GM19452 (cell line): ENCODE measurements around the gene RNF40.

Source experiments
- ATAC-seq: cut with Tn5 transposase; IDR thresholded peaks from one replicate; pipeline ENCODE4 v1.9.1; 2021; ENCODE audit not compliant: unreplicated experiment

RNF40 gene

DNA sequence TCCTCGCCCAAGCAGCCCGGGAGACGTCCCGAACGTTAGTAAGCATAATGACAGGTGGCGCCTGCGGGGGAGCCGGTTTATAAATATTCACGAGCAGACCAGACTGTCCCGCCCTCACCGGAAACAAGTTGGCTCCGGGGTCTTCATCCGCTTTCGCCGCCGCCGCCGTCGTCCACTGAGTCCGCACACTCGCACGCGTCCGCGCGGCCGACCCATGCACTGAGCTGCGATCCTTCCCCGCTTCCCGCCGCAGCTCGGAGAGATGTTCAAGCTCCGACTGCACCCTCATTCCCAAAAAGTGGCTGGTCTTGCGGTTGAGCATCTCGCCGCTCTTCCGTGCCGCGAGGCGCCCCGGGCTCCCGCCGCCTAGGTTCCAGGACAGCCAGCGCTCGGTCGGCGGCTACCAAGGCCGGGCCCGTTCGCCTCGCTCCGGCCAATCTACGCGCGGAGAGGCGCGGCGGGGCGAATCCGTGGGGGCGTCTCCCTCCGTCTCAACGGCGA lies 645 bp upstream of the RNF40 start:
- peak; percentile 20 for ATAC-seq

DNA sequence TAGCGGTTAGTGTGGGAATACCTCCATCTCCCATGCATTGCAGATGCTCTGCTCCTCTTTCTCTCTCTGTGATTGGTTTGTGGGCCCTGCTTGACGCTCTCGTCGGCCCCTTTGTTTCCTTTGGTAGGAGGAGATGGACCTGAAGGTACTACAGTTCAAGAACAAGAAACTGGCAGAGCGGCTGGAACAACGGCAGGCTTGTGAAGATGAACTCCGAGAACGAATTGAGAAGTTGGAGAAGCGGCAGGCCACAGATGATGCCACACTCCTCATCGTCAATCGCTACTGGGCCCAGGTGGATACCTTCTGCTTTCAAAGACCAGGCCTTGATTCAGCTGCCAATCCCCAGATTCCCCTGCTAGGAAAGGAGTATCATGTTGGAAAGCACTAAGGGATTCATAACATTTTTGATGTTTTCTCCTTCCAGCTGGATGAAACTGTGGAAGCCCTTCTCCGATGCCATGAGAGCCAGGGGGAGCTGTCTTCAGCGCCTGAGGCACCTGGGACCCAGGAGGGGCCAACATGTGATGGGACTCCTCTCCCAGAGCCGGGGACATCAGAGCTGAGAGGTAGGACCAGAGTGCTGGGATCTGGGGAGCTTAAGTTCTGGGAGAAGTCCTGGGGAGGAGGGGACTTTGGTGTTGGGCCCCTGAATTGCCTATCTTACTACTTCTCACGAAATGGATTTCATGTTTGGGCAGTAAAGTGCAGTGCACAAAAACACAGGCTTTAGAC lies 1.0 kb downstream of the RNF40 start:
- ATAC-seq, result no peak

DNA sequence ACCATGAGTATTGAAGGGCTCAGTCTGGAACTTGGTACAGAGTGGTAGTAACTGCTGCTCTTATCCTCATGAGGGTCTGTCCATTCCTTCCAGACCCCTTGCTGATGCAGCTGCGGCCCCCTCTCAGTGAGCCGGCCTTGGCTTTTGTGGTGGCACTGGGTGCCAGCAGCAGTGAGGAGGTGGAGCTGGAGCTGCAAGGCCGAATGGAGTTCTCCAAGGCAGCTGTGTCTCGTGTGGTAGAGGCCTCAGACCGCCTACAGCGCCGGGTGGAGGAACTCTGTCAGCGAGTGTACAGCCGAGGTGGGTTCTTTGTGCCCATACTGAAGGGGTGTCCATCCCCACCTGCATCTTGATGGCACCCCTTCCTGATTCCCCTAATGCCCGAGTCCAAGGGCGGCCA lies 2.0 kb downstream of the RNF40 start:
- no peak for ATAC-seq

DNA sequence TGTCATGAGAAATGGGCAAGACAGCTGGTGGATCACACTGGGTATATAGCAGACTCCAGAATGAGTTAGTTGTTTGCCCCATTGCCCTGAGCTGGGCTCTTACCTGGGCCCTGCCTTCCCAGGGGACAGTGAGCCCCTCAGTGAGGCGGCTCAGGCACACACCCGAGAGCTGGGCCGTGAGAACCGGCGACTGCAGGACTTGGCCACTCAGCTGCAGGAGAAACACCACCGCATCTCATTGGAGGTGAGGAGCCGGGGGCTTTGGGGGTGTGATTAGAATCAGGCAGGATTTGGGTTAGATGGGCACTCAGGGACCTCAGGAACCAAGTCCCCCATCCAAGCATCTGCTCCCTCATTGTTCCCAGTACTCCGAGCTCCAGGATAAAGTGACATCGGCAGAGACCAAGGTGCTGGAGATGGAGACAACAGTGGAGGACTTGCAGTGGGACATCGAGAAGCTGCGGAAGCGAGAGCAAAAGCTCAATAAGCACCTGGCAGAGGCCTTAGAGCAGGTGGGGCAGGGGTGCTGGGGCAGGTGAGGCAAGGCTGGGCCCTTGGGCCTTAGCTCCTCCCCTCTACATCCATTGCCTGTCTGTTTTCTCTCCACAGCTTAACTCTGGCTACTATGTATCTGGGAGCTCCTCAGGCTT lies 2.8 kb downstream of the RNF40 start:
- no peak for ATAC-seq

DNA sequence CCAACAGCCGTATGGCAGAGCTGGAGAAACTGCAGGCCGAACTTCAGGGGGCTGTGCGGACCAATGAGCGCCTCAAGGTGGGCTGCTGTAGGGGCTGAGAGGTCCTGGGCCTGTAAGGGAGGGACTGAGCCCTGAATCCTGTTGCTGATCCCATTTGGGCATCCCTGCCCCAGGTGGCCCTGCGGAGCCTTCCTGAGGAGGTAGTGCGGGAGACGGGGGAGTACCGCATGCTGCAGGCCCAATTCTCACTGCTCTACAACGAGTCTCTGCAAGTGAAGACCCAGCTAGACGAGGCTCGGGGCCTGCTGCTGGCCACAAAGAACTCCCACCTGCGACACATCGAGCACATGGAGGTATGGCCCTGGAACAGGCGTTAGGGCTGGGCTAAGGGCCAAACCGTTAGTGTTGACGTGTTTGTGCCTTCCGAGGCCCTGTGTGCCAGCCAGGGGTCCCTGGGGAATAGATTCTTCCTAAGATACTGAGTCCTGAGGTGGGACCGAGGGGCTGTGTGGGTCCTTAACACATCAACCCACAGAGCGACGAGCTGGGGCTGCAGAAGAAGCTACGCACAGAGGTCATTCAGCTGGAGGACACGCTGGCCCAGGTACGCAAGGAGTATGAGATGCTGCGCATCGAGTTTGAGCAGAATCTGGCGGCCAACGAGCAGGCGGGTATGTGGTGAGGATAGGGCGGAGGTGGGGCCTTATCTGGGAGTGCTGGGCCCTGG lies 4.2 kb downstream of the RNF40 start:
- ATAC-seq, result no peak

DNA sequence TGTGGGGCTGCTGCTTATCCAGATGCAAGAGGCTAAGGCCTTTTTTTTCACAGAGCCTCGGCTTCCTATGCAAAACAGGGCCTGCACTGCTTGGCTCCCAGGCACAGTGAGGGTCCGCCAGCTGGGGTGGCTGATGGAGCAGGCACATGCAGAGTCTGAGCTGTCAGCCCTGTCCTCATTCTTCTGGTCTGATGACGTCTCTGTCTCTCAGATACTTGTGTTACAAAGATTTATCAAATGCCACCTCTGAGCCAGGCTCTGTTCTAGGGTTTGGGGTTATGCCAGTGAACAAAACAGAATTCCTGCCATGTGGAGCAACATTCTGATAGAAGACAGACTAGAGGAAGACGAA lies 4.8 kb downstream of the RNF40 start:
- no peak for ATAC-seq

DNA sequence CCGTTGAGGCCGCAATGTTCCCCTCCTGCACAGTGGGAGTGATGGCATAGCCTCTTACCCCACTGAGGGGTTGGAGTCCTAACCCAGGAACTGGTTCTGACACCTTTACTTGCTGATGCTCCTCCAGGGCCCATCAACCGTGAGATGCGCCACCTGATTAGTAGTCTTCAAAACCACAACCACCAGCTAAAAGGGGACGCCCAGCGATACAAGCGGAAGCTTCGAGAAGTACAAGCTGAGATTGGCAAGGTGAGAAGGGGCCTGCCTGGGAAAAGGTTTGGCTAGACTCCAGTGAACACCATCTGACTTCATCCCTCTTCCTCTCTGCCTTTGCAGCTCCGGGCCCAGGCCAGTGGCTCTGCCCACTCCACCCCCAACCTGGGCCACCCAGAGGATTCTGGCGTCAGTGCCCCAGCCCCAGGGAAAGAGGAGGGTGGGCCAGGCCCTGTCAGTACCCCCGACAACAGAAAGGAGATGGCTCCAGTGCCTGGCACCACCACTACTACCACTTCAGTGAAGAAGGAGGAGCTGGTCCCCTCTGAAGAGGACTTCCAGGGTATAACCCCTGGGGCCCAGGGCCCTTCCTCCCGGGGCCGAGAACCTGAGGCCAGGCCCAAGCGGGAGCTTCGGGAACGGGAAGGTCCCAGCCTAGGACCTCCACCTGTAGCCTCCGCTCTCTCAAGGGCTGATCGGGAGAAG lies 5.8 kb downstream of the RNF40 start:
- no peak for ATAC-seq

DNA sequence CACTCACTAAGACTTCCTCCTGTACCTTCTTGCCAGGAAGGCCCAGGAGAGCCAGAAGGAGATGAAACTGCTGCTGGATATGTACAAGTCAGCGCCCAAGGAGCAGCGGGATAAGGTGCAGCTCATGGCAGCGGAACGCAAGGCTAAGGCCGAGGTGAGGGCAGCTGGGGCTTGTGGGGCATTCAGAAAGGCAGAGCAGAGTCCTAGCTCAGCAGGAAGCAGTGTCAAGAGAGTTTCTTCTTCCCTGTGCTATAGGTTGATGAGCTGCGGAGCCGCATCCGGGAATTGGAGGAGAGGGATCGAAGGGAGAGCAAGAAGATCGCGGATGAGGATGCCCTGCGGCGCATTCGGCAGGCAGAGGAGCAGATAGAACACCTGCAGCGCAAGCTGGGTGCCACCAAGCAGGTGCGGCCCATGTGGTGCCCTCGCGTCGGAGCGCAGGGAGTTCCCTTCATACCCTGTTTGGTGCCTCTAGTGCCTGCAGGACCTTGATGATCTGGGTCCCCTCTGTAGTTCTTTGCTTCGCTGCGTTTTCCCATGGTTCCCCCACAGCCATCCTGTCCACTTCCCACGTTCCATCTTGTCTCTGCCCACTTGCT lies 6.6 kb downstream of the RNF40 start:
- ATAC-seq, result no peak

DNA sequence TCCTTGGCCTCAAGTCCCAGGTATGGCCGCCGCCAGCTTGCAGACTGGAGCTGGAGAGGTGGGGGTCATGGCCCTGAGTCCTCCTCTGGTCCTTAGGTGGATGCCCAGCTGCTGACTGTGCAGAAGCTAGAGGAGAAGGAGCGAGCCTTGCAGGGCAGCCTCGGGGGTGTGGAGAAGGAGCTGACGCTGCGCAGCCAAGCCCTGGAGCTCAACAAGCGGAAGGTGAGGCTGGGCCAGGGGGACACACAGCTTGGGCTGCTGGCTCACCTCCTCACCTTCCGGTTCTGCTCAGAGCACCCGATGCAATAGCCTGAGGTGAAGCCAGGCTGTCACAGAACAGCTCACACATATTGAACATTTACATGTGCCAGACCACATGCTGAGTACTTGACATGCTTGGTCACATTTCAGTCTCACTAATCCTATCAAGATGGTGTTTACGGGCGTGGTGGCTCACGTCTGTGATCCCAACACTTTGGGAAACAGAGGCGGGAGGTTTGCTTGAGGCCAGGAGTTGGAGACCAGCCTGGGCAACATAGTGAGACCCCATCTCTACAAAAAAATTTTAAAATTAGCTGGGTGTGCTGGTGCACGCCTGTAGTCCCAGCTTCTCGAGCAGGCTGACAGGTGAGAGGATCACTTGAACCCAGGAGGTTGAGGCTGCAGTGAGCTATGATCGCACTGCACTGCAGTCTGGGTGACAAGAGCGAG lies 7.4 kb downstream of the RNF40 start:
- no peak for ATAC-seq

DNA sequence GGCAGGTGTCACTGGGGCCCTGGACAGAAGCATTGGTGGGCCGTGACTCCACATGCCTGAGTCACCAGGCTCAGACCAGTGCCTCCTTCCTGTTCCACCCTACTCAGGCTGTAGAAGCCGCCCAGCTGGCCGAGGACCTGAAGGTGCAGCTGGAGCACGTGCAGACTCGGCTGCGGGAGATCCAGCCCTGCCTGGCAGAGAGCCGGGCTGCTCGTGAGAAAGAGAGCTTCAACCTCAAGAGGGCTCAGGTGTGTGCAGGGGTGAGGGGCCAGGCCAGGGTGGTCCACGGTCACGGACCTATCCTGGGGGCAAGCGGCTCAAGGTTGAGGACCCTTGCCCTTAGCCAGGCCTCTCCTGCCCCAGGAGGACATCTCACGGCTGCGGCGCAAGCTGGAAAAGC lies 9.6 kb downstream of the RNF40 start:
- no peak for ATAC-seq

DNA sequence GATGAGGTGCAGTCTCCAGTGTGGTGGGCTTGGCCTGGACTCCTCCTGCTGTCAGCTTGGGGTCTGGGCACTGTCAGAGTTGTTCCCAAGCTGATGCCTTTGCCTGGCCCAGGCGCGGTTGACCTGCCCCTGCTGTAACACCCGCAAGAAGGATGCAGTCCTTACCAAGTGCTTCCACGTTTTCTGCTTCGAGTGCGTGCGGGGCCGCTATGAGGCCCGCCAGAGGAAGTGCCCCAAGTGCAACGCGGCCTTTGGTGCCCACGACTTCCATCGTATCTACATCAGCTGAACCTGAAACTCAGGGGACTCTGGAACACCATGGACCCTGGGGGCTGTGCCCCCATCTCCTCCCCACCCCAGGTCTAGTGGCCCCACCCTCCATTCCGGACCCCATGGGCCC lies 11.7 kb downstream of the RNF40 start:
- no peak for ATAC-seq

DNA sequence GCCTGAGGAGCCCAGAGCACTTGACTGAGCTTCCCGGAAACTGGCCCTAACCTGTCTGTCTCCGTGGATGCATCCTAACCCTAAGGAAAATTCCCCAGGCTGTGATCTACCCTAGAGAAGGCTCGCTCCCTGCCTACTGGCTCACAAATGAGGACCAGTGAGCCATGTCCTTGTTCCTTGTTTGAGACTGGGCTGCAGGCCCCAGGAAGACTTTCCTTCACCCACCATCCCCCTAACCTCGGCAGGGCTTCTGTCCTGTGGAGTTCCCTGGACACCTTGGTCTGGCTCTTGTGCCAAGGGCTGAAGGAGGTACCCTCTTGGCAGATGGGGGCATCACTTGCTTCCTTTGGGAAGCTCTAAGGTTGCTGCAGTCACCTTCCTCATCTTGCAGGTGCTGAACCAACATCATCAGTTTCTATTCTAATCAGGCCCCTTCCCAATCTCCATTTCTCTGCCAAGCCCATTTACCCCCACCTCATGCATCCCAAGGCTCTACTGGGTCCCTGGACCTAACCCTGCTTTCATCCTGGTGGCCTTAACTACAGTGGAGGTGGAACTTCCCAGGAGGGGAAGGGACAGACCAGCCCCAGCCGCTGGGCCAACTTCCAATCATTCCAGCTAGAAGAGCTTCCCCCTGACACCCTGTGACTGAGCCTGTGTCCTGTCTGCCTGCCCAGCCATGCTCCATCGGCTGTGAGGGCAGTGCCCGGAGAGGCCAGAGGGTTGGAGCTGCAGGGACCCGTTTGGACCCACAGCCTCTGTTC lies 12.4 kb downstream of the RNF40 start:
- no peak for ATAC-seq

DNA sequence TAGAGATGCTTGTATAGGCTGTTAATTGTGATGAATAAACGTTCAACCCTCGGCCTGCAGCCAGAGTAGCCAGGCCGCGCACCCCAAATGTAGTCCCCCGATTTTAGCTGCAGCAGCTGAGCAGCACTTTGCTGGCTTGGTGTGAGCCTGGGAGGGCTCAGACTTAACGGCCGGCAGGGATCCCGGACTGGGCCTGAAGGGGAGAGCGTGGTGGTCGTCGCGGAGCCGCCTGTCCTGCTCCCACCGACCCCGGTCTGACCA lies 12.9 kb downstream of the RNF40 start:
- no peak for ATAC-seq

DNA sequence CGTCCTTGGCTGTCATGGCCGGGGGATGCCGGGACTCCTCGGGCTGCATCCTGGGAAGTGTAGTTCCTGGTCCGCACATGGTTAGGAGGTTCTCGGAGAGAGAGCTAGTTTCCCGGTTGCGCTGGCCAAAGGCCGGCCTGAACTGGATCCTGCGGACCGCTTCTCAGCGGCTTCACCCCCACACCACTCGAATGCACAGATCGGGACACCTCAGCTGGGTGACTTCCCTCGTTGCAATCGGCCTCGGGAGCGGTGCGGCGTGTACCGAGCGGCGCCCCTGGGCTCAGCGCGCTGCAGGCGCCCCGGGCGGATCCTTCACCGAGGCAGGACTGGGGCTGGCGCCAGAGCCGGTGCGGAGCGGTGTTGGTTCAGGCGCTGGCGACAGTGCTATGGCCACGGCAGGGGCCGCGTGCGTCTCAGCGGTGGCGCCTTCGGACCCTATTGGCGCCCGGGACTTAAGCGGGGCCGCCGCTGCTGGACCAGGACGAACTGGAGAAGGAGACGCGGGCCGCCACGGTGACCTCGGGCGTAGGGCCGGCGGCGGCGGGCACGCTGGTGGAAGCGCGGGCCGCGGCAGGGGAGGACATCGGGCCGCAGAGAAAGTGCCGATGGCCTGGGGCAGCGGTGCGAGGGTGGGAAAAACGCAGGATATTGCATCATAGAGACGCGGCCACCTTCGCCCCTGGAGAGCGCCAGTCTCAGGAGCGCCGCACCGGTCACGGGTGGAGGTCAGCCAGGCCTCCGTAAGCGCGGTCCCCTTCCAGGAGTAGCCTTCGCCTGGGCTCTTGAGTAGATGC lies 13.5 kb downstream of the RNF40 start:
- peak; percentile 63 for ATAC-seq

DNA sequence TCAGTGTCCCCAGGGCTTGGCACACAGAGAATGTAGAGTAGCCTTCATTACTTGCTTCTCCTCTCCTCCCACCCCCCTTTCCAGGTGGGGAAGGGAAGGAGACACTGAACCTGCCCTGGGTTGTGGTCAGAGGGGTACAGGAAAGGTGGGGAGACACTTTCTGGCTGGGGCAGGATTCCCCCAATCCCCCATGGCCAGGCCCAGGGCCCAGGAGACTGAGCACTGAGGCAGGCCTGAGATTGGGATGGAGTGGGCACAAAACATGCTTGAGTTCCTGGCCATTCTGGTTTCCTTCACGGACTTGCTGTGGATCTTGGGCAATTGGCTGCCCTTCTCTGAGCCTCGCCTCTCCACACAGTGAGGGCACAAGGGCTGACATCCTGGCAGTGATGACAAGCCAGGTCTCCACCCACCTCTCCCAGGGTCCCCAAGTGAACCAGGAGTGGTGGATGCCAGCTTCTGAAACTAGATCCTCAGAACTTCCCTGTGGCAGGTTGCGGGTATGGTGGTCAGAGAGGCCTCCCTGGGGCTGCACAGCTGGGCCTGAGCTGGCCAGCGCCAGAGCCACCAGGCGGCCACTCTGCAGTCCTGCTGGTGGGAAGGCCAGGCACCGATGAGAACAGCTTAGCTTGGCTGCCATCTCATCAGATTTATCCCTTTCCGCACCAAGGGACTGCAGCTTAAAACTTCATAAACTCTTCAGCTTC lies 15.6 kb downstream of the RNF40 start:
- ATAC-seq, result no peak

DNA sequence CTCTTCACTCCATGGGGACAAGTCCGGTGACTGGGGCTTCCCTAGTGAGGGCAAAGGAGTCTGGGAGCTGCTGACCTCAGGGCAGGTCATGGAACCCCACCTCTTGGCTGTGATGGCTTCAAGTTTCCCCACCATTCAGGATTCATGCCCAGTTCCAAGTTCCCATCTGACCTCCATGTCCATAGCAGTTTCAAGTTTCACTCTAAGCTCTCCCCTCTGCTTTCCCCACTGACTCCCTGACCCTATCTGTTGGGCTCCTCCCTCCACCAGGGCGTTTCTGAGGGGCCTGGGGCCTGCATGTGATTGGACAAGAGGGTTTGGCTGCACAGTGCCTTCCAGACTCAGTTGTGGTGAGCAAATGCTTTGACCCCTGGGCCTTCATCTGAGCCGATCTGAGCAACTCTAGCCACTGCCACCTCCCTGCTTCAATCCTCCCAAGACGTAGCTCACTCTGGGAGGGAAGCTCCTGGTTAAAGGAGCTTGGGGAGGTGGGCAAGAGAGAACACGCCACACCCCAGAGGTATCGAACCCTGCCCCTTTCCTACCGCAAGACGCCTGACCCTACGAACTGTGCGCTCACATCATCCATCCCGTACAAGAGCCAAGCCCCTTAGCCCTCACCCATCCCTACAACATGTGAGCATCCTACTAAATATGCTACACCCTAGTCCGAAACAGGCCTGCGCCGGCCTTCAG lies 16.6 kb downstream of the RNF40 start:
- no peak for ATAC-seq

DNA sequence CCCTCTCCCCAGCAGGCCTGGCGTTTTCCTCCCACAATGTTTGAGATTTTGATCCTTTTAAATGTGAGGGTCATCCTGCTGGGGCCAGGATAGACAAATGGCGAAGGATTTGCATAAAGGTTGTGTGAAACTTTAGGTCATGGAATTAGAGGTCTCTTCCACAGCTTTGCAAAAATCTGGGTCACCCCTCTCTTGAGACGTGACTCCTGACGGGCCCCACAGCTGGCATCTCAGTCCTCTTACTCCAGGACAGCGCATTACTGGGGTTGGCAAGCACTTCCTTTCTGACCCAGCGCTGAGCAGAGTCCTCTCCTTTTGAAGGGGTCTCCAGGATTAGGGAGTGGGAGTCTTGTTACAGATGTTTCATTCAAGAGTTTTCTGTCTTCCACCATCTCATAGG lies 17.5 kb downstream of the RNF40 start:
- no peak for ATAC-seq

DNA sequence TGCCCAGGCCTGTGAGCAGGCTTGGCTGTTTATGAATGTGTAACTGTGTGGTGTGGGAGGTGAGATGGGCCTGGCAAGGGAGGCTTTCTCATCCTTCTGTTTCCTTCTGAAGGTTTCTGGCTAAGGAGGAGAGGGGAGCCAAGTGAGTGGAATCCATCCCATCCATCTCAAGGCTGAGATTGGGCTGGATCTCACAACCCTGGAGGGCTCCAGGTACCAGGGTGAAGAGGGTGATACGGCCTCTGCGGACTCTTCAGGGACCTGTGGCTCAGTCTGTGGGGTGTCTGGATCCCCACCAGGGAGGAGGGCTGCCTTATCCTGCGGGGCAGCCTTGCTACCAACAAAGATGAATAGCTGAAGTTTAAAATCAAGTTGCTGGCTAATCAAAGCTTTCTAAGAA lies 17.9 kb downstream of the RNF40 start:
- no peak for ATAC-seq
